GM12878 (cell line): Measurements from ENCODE around the gene NEK11. TPM values are rescaled to one million over a fixed set of nuclear protein-coding genes. Genes with fewer than 3 reads are reported as not detected.

Source experiments
- ATAC-seq: fragments of 200-7000 bp; cut with Tn5 transposase; 3 replicates; pipeline ENCODE4 v1.9.1; 2020; ENCODE audit warnings: mild to moderate bottlenecking, moderate library complexity
- BruUV-seq: library from RNA; stranded (reverse); fragments of 400-500 nt; replicated peaks from 2 replicates; lab custom pipeline; 2021; lab: Mats Ljungman, UMichigan
- CTCF ChIA-PET: fragments of 300-600 bp; sonication (Branson Sonifier 250); formaldehyde crosslinking; extraction: SDS; loops from one replicate; lab custom pipeline; 2021; ENCODE audit warnings: inconsistent platforms; lab: Yijun Ruan, JAX
- POLR2A ChIA-PET: fragments of 350-600 bp; formaldehyde crosslinking; extraction: SDS; loops from one replicate; lab custom pipeline; 2021; ENCODE audit warnings: inconsistent platforms; lab: Charles Lee
- RAD21 ChIA-PET: fragments of 300-600 bp; sonication (Branson Sonifier 250); formaldehyde crosslinking; loops from one replicate; lab custom pipeline; 2023; ENCODE audit warnings: antibody characterized with exemption; ENCODE audit not compliant: unreplicated experiment; lab: Charles Lee
- SMC1A ChIA-PET: fragments of 300-600 bp; sonication (Branson Sonifier 250); formaldehyde crosslinking; loops from one replicate; lab custom pipeline; 2023; ENCODE audit not compliant: unreplicated experiment, uncharacterized antibody; lab: Charles Lee
- DNase-seq: peaks from one replicate; pipeline ENCODE4 v3.0.0-alpha.2; 2011; ENCODE audit warnings: low read depth, low spot score
- FAIRE-seq: peaks from 3 replicates; lab custom pipeline; 2011; peaks lifted over from hg19 to GRCh38; lab: Jason Lieb, UNC
- H2AFZ ChIP-seq: 2 replicates; pipeline ENCODE4 v1.6.0; 2011; ENCODE audit warnings: low read depth, low read length, control low read depth; ENCODE audit not compliant: control insufficient read depth
- H3K27ac ChIP-seq: 2 replicates; pipeline ENCODE4 v1.5.1; 2011; ENCODE audit warnings: control low read depth; ENCODE audit not compliant: control insufficient read depth, insufficient read depth
- H3K27me3 ChIP-seq, 2 experiments: replicated peaks in 1 of 2; 2 replicates each; pipeline versions ENCODE4 v1.6.0 to v1.6.1; 2011; ENCODE audit warnings: low read length in 1 of 2; ENCODE audit not compliant: control insufficient read depth in 2 of 2, insufficient read depth in 2 of 2
- H3K36me3 ChIP-seq, 2 experiments: 2 replicates each; pipeline ENCODE4 v1.5.1; 2011; ENCODE audit warnings: low read length in 1 of 2; ENCODE audit not compliant: control insufficient read depth in 2 of 2, insufficient read depth in 2 of 2
- H3K4me1 ChIP-seq: 2 replicates; pipeline ENCODE4 v1.6.1; 2011; ENCODE audit warnings: mild to moderate bottlenecking, low read length, moderate library complexity, mixed read lengths; ENCODE audit not compliant: control insufficient read depth, insufficient read depth
- H3K4me2 ChIP-seq: 2 replicates; pipeline ENCODE4 v1.6.0; 2011; ENCODE audit warnings: control low read depth; ENCODE audit not compliant: control insufficient read depth, insufficient read depth
- H3K4me3 ChIP-seq: fragments of 200-600 bp; sonication (generic); 2 replicates; pipeline ENCODE4 v1.5.1; 2016
- H3K79me2 ChIP-seq: 2 replicates; pipeline ENCODE4 v1.6.0; 2011; ENCODE audit warnings: low read length; ENCODE audit not compliant: control insufficient read depth, insufficient read depth
- H3K9ac ChIP-seq: 2 replicates; pipeline ENCODE4 v1.8.0; 2011; ENCODE audit warnings: low read length, control low read depth, mixed read lengths; ENCODE audit not compliant: control insufficient read depth, insufficient read depth
- H3K9me3 ChIP-seq: replicated peaks from 3 replicates; pipeline ENCODE4 v1.5.1; 2011; ENCODE audit warnings: mild to moderate bottlenecking, low read length; ENCODE audit not compliant: control insufficient read depth, insufficient read depth
- H4K20me1 ChIP-seq: 2 replicates; pipeline ENCODE4 v1.6.0; 2011; ENCODE audit not compliant: control insufficient read depth, insufficient read depth
- BCL11A ChIP-seq: IDR thresholded peaks from 2 replicates; pipeline ENCODE4 v1.6.1; 2011; ENCODE audit warnings: low read depth, low read length
- BMI1 ChIP-seq: fragments of 450-650 bp; IDR thresholded peaks from 2 replicates; pipeline ENCODE4 v1.6.1; 2016; ENCODE audit warnings: mild to moderate bottlenecking, moderate library complexity, borderline replicate concordance
- CBFB ChIP-seq: IDR thresholded peaks from 2 replicates; pipeline ENCODE4 v1.6.1; 2016; ENCODE audit warnings: antibody characterized with exemption, low read depth
- CBX5 ChIP-seq: sonication (generic); IDR thresholded peaks from 2 replicates; pipeline ENCODE4 v1.6.1; 2016; ENCODE audit warnings: low read depth, moderate library complexity, mild to moderate bottlenecking, inconsistent platforms
- CHD1 ChIP-seq: IDR thresholded peaks from 2 replicates; pipeline ENCODE4 v1.6.1; 2012; ENCODE audit warnings: low read depth, low read length, improper control_type of control experiment
- CHD4 ChIP-seq: fragments of 200-600 bp; sonication (generic); IDR thresholded peaks from 2 replicates; pipeline ENCODE4 v1.6.1; 2016; ENCODE audit warnings: mild to moderate bottlenecking
- EGR1 ChIP-seq, 2 experiments: IDR thresholded peaks; 1 replicate in 1 of 2; 2 replicates in 1 of 2; pipeline ENCODE4 v1.6.1; 2011 to 2012; ENCODE audit warnings: low read depth in 2 of 2, low read length in 2 of 2, borderline replicate concordance in 1 of 2, mild to moderate bottlenecking in 1 of 2, moderate library complexity in 1 of 2
- ETV6 ChIP-seq, 2 experiments: fragments of 450-650 bp in 1 of 2; IDR thresholded peaks in 1 of 2; conservative IDR thresholded peaks in 1 of 2; 2 replicates each; pipeline ENCODE4 v1.6.1; 2014; ENCODE audit warnings: antibody characterized with exemption in 1 of 2, borderline replicate concordance in 1 of 2, low read depth in 1 of 2, mild to moderate bottlenecking in 1 of 2, moderate library complexity in 1 of 2
- NFXL1 ChIP-seq: fragments of 450-650 bp; IDR thresholded peaks from 2 replicates; pipeline ENCODE4 v1.6.1; 2017; ENCODE audit warnings: antibody characterized with exemption, mild to moderate bottlenecking, borderline replicate concordance
- RELA ChIP-seq: fragments of 450-650 bp; IDR thresholded peaks from 2 replicates; pipeline ENCODE4 v1.8.0; 2014; ENCODE audit warnings: borderline replicate concordance; ENCODE audit not compliant: partially characterized antibody
- RFX5 ChIP-seq: IDR thresholded peaks from 2 replicates; pipeline ENCODE4 v1.6.1; 2011; ENCODE audit warnings: low read depth, low read length, improper control_type of control experiment
- ZNF217 ChIP-seq: fragments of 450-650 bp; IDR thresholded peaks from 2 replicates; pipeline ENCODE4 v1.6.1; 2017; ENCODE audit warnings: antibody characterized with exemption, mild to moderate bottlenecking
- WGBS: methylation state at CpG from one replicate; pipeline ENCODE4 v1.1.6; 2016; ENCODE audit warnings: low lambda C conversion rate; ENCODE audit not compliant: insufficient replicate concordance, insufficient coverage; ENCODE audit errors: missing lambda C conversion rate; 5-methylcytosine and 5-hydroxymethylcytosine counted together
- in situ Hi-C: fragments of 300-500 bp; cut with MboI; formaldehyde crosslinking; loops from 9 replicates; pipeline ENCODE4 v1.14.3; 2018; ENCODE audit warnings: mixed read lengths
- intact Hi-C: fragments of 100-400 bp; cut with micrococcal nuclease; formaldehyde crosslinking; loops from one replicate; pipeline ENCODE4 v1.14.2; 2022; ENCODE audit not compliant: unreplicated experiment
- polyA plus RNA-seq, 11 experiments: library from polyadenylated mRNA; depleted of rRNA in 4 of 11; unstranded in 6 of 11; stranded (reverse) in 5 of 11; fragments of >200 nt; fragmentation: Nextera tagmentation in 4 of 11; fragmentation: Illumina TruSeq in 1 of 11; extraction: Ambion mirVana in 4 of 11; extraction: Trizol in 1 of 11; gene quantifications; 1 replicate in 1 of 11; 2 replicates in 10 of 11; pipeline versions ENCODE4 v1.2.1 to v1.2.3, GENCODE V29; 2011 to 2016; ENCODE audit warnings: inconsistent platforms in 2 of 11, missing spikeins in 2 of 11, low read depth in 1 of 11
- total RNA-seq, 4 experiments: library from RNA; depleted of rRNA in 3 of 4; stranded (reverse); fragments of >200 nt in 3 of 4; fragmentation: Illumina TruSeq in 1 of 4; extraction: Trizol in 1 of 4; gene quantifications; 2 replicates each; pipeline versions ENCODE4 v1.2.1 to v1.2.3, GENCODE V29; 2013 to 2021
- TF ChIP-seq, protein P1 (sequence below): fragments of 450-650 bp; conservative IDR thresholded peaks from 2 replicates; pipeline ENCODE4 v1.6.1; 2017; ENCODE audit warnings: mild to moderate bottlenecking, moderate library complexity
- TF ChIP-seq, protein P2 (sequence below): fragments of 450-650 bp; IDR thresholded peaks from 2 replicates; pipeline ENCODE4 v1.6.1; 2017; ENCODE audit warnings: borderline replicate concordance

NEK11 gene
- total and polyA plus RNA-seq, 10 of the 15 experiments (the other 5 are each of a cell fraction or from before 2014, with no cell fraction given), result 0.05 to 0.94 (median 0.36) TPM; not detected in 1

DNA sequence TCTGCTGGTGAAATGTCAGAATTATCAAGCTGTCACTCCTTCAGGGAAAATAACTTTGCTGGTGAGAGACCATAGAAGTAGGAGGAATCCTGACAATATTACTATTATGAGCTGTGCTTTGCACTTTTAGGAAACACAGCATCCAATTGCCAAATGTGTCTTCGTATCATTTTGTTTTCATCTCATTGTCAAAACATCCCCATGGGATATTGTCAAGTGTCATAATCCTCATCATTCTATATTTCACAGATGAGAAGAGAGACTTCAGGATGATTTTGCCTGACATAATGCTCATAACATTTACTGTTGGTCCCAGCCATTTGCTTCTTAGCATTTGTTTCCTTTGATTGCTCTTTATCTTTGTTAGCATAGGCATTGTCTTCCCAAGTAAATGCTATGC lies 234.4 kb downstream of the NEK11 start:
- H3K9me3 ChIP-seq, result no peaks in the 10 kb centered on the region
- H3K9ac ChIP-seq, result no peak overlapping the region
- no peak for FAIRE-seq
- H3K79me2 ChIP-seq, result no peaks in the 10 kb centered on the region
- in situ Hi-C loops, result no loop called here
- ChIA-PET CTCF (no interaction called here), POLR2A (no interaction called here), RAD21 (no interaction called here), SMC1A (no interaction called here)
- no peaks in the 10 kb centered on the region for H3K4me1 ChIP-seq
- BruUV-seq, result no TSS peak
- 73% methylated on average over 1 of the region's 1 CpG for WGBS
- H4K20me1 ChIP-seq, result no peaks in the 10 kb centered on the region
- H3K4me3 ChIP-seq, result no peak overlapping the region
- no peak overlapping the region for H3K4me2 ChIP-seq
- intact Hi-C loops, result no loop called here
- ATAC-seq, result no peak
- no peak for DNase-seq
- TF ChIP-seq CBX5 (no peak), RELA (no peak), ZNF217 (no peak), NFXL1 (no peak), EGR1 (IDR thresholded peaks at IDR 0.05; ENCODE audit: borderline replicate concordance in 1 of 2, low read depth in 2 of 2, low read length in 2 of 2) (no peak), RFX5 (no peak), ETV6 (conservative IDR thresholded peaks at IDR 0.05 in 1 of 2, IDR thresholded peaks at IDR 0.05 in 1 of 2; ENCODE audit: borderline replicate concordance in 1 of 2, low read depth in 1 of 2) (no peak), CHD4 (no peak), CHD1 (no peak), BMI1 (no peak), BCL11A (no peak), CBFB (no peak)
- TF ChIP-seq, protein P1, sequence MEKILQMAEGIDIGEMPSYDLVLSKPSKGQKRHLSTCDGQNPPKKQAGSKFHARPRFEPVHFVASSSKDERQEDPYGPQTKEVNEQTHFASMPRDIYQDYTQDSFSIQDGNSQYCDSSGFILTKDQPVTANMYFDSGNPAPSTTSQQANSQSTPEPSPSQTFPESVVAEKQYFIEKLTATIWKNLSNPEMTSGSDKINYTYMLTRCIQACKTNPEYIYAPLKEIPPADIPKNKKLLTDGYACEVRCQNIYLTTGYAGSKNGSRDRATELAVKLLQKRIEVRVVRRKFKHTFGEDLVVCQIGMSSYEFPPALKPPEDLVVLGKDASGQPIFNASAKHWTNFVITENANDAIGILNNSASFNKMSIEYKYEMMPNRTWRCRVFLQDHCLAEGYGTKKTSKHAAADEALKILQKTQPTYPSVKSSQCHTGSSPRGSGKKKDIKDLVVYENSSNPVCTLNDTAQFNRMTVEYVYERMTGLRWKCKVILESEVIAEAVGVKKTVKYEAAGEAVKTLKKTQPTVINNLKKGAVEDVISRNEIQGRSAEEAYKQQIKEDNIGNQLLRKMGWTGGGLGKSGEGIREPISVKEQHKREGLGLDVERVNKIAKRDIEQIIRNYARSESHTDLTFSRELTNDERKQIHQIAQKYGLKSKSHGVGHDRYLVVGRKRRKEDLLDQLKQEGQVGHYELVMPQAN, result no peak
- TF ChIP-seq, protein P2, sequence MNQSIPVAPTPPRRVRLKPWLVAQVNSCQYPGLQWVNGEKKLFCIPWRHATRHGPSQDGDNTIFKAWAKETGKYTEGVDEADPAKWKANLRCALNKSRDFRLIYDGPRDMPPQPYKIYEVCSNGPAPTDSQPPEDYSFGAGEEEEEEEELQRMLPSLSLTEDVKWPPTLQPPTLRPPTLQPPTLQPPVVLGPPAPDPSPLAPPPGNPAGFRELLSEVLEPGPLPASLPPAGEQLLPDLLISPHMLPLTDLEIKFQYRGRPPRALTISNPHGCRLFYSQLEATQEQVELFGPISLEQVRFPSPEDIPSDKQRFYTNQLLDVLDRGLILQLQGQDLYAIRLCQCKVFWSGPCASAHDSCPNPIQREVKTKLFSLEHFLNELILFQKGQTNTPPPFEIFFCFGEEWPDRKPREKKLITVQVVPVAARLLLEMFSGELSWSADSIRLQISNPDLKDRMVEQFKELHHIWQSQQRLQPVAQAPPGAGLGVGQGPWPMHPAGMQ, result no peak
- no peak overlapping the region for H2AFZ ChIP-seq
- H3K27ac ChIP-seq, result no peak overlapping the region
- H3K27me3 ChIP-seq, result no peaks in the 10 kb centered on the region
- H3K36me3 ChIP-seq, result no peaks in the 10 kb centered on the region
